Measurements from ENCODE around the gene CIAPIN1.
"Not testable (repeated sequence)": the region's sequence is repeated elsewhere in the genome, so short reads cannot be mapped to it uniquely, and the experiment has no call there.

Gene CIAPIN1

DNA sequence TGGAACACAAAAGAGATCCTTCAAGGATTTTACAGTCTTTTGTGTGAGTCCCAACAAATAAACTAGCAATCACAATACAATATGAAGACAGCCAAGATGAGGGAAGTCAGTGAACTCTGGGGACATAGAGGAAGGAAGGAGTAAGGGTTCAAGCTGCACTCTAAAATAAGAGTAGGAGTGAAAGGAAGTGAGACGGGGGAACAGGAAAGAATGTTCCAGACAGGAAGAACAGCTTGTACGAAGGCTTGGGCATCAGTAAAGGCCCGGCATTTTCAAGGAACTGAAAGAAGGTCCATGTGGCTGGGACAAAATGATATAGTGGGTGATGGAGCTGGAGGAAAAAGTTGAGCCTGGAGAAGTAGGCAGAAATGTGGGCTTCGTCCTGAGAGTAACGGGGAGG lies 38.1 kb downstream of the CIAPIN1 start:
- no peak for DNase-seq (ENCODE audit: extremely low read depth in 1 of 2, low read depth in 1 of 2)

DNA sequence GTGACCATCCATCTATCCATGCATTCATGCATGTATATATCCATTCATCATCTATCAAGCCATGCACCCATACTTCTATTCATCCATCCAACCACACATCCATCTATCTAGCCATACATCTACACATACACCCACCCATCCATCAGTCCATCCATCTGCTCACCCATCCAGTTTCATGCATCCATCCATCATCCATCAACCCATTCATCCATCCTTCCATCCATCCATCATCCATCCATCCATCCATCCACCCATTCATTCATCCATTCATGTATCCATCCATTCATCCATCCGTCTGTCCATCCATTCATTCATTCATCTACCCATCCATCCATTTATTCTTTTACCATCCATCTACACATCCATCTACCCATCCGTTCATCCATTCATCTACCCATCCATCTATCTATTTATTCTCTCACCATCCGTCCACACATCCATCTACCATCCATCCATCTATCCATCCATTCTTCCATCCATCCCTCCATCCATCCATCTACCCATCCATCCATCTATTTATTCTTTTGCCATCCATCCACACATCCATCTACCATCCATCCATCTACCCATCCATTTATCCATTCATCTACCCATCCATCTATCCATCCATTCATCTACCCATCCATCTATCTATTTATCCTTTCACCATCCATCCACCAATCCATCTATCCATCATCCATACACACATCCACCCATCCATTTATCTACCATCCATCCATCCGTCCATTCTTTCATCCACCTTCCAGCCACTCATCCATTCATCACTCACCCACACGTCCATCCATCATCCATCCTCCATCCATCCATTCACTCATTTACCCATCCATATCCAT lies 39.4 kb downstream of the CIAPIN1 start:
- DNase-seq (ENCODE audit: extremely low read depth in 1 of 2, low read depth in 1 of 2), result no peak

DNA sequence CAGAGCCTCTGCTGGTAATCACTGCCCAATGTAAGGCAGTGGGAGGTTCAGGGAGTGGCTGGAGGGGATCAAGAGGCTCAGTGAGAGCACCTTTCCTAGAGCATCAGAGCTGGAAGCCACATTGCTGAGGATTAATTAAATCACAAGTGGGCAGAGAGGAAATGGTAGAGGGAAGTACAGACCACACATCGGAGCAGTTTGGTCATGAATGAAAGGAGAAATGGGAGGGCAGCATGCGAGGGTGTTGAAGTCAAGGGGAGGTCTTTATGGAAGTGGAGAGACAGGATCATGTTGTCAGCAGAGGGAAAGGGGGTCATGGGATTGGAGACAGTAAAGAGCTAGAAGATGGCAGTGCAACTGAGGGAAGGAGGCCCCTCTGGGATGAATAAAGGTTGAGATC lies 40.3 kb downstream of the CIAPIN1 start:
- DNase-seq (ENCODE audit: extremely low read depth in 1 of 2, low read depth in 1 of 2), result no peak

- no peak for DNase-seq (ENCODE audit: extremely low read depth in 1 of 2, low read depth in 1 of 2)
These were observed 42.1 kb downstream of the CIAPIN1 start for GRCh38 chr16:57405097-57405496.

- no peak for DNase-seq (ENCODE audit: extremely low read depth in 1 of 2, low read depth in 1 of 2)
These were observed 43.0 kb downstream of the CIAPIN1 start, which contains the start of gene CCL17 for GRCh38 chr16:57403965-57404817. Gene CCL17, plus strand, starts transcription at chr16:57404767. Its CDS starts 9,166 bp downstream, at chr16:57413933.

- DNase-seq (ENCODE audit: extremely low read depth in 1 of 2, low read depth in 1 of 2), result no peak
These were observed 45.1 kb downstream of the CIAPIN1 start for GRCh38 chr16:57401943-57402640.

DNA sequence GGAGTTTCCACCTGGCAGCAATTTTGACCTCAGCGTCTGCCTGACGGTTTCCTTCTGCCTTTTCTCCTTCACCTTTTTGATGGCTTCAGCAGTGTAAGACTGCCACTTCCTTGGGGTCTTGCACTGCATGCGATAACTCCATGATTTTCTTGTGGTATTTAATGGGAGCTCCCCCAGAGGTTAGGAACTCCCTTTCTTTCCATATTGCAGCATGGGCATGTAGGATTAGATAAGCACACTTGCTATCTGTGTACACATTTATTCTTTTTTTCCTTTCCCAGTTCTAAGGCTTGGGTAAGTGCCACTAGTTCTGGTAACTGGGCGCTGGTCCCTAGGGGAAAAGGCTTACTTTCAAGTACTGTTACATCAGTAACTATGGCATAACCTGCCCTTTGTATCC lies 49.7 kb downstream of the CIAPIN1 start:
- DNase-seq (ENCODE audit: extremely low read depth in 1 of 2, low read depth in 1 of 2), result not testable (repeated sequence)

DNA sequence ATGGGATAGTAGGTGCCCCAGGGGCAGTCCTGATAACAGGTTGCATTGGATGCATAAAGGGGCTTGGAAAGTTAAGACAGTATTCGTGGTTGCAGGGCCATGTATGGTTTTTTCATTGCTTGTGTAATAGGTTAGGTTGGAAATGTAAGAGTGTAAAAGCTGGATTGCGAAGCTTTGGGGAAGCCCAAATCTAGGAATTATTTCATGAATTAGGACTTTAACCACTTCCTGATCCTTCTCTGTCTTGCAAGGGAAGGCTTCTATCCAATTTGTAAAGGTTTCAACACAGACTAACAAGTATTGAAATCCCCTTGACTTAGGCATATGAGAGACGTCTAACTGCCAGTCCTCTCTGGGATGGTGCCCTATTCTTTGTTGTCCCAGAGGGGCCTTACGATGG lies 50.4 kb downstream of the CIAPIN1 start:
- DNase-seq (ENCODE audit: extremely low read depth in 1 of 2, low read depth in 1 of 2), result no peak

DNA sequence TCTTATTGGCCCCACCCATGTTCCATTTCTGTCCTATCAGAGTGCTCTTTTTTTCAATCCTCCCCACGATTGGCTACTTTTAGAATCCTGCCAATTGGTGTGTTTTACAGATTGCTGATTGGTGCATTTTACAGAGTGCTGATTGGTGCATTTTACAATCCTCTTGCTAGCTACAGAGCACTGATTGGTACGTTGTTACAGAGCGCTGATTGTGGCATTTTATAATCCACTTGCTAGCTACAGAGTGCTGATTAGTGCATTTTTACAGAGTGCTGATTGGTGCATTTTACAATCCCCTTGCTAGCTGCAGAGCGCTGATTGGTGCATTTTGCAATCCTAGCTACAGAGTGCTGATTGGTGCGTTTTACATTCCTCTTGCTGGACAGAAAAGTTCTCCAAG lies 52.2 kb downstream of the CIAPIN1 start:
- no peak for DNase-seq (ENCODE audit: extremely low read depth in 1 of 2, low read depth in 1 of 2)

DNA sequence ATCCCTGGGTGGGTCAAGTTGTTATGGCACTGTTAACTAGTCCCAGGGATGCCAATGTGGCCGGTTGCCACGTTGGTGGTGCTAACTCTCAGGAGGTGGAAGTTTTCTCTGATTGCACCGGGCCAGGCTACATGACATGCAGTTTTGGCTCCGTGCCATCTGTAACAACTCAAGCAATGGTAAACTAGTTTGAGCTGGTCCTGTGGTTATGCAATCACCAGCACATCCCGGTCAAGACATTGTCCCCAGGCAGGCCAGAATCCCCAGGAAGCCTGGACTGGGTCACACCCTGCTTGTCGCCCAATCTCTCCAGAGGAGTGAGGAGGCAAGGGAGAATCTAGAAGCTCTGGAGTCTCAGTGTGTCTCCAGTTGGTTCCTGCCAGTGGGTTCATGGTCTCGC lies 52.7 kb downstream of the CIAPIN1 start:
- DNase-seq (ENCODE audit: extremely low read depth in 1 of 2, low read depth in 1 of 2), result no peak

DNA sequence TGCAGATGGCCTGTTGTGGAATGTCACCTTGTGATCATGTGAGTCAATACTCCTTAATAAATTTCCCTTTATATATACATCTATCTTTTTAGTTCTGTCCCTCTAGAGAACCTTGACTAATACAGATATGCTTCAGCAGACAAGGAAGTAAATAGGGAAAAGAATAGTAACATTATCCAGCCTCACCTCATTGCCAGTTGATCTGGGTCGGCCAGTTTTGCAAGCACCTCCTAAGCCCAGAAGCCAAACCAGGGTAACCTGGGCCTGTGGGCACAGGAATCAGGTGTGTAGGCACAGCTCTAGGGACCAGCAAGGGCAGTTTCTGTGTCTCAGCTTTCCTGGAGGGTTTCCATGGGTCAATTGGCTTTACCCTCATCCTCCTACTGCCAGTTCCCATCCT lies 54.5 kb downstream of the CIAPIN1 start:
- no peak for DNase-seq (ENCODE audit: extremely low read depth in 1 of 2, low read depth in 1 of 2)

DNA sequence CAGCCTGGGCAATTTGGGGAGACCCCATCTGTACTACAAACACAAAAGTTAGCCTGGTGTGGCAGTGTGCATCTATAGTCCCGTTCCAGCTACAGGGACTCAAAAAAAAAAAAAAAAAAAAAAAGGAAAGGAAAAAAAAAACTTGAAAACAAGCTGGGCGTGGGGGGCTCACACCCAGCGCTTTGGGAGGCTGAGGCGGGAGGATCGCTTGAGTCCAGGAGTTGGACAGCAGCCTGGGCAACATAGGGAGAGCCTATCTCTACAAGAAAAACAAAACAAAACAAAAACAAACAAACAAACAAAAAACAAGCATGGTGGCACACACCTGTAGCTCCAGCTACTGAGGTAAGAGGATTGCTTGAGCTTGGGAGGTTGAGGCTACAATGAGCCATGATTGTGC lies 55.5 kb downstream of the CIAPIN1 start:
- no peak for DNase-seq (ENCODE audit: extremely low read depth in 1 of 2, low read depth in 1 of 2)

DNA sequence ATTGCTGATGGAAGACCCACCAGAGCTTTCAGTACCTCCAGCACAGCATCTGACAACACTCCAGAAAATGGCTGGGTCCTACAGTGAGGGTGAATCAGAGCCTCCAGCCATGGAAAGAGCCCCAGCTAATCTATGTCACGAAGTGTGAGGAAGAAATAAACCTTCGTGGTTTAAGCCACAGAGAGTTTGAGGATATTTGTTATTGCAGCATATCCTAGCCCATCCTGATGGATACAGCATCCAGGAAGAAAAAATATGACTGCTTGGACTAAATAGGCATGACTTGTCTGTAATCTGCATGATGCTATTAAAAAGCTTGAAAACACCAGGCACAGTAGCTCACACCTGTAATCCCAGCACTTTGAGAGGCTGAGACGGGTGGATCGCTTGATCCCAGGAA lies 55.9 kb downstream of the CIAPIN1 start:
- DNase-seq (ENCODE audit: extremely low read depth in 1 of 2, low read depth in 1 of 2), result no peak

- DNase-seq (ENCODE audit: extremely low read depth in 1 of 2, low read depth in 1 of 2), result no peak
These were observed 56.4 kb downstream of the CIAPIN1 start for GRCh38 chr16:57390636-57391295.

DNA sequence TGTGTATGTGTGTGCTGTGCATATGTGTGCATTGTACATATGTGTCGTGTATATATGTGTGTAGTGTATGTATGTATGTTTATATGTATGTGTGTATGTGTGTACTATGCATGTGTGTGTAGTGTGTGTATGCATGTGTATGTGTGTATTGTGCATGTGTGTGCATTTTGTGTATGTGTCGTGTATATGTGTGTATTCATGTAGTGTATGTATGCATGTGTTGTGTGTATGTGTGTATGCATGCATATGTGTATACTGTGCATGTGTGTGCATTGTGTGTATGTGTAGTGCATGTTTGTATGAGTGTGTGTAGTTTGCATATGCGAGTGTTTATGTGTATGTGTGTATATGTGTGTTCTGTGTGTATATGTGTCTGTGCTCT lies 58.1 kb downstream of the CIAPIN1 start:
- no peak for DNase-seq (ENCODE audit: extremely low read depth in 1 of 2, low read depth in 1 of 2)

DNA sequence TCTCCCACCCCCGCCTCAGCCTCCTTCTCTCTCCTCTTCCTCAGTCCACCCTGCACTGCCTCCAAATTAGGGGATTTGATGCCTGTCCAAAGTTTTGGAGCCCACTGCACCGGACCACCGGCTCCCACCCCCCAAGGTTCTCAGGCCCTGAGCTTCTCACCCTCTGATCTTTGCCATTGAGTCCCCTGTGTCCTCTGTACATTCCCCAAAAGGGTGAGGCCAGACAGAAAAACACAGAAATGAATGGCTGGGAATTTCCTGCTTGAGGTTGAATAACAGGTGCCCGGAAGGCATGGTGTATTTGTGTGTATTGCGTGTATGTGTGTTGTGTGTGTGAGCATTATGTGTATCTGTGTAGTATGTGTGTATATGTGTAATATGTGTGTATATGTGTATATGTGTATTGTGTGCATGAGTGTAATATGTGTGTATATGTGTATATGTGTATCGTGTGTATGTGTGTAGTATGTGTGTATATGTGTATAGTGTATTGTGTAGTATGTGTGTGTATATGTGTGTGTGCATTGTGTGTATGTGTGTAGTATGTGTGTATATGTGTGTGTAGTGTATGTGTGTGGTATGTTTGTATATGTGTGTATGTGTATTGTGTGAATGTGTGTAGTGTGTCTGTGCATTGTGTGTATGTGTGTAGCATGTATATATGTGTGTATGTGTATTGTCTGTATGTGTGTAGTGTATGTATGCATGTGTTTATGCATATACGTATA lies 58.7 kb downstream of the CIAPIN1 start:
- no peak for DNase-seq (ENCODE audit: extremely low read depth in 1 of 2, low read depth in 1 of 2)

- DNase-seq (ENCODE audit: extremely low read depth in 1 of 2, low read depth in 1 of 2), result no peak
These were observed 59.4 kb downstream of the CIAPIN1 start for GRCh38 chr16:57387598-57388354.

GRCh38 chr16:57386381-57386951 lies 60.7 kb downstream of the CIAPIN1 start:
- DNase-seq (ENCODE audit: extremely low read depth in 1 of 2, low read depth in 1 of 2), result no peak

DNA sequence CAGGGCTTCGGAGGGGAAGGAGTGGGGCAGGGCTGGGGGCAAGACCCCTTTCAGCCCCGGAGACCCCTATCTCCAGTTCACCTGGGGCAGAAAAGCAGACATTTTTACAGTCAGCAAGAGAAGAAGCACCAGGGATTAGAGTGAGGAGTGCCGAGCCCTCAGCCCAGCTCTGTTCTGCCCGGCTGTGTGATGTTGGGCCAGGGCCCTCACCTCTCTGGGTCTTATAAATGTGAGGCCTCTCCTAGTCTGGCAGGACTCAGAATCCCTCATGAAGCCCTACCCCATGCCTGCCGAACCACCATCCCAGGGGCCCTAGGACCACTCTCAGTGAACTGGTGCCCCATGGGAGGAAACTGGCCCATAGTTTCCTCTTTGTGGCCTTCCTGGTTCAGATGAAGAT lies 62.1 kb downstream of the CIAPIN1 start:
- DNase-seq (ENCODE audit: extremely low read depth in 1 of 2, low read depth in 1 of 2), result no peak
